K562 (cell line): Measurements from ENCODE around the gene MEP1B.

Source experiments
- BRCA1 ChIP-seq, 2 experiments: fragments of 450-650 bp in 1 of 2; sonication (generic) in 1 of 2; formaldehyde crosslinking in 1 of 2; IDR thresholded peaks; 2 replicates each; pipeline versions ENCODE4 v1.5.0 to v1.6.1; 2017 to 2020; ENCODE audit warnings: mild to moderate bottlenecking in 1 of 2, missing genetic modification reagents in 1 of 2
- CHD2 ChIP-seq: IDR thresholded peaks from 2 replicates; pipeline ENCODE4 v1.6.1; 2011; ENCODE audit warnings: low read depth, low read length
- DPF2 ChIP-seq: fragments of 450-650 bp; IDR thresholded peaks from 2 replicates; pipeline ENCODE4 v1.6.1; 2016
- JUN ChIP-seq, 2 experiments: sonication (generic) in 1 of 2; formaldehyde crosslinking in 1 of 2; IDR thresholded peaks; 2 replicates each; pipeline versions ENCODE4 v1.6.1 to v1.8.0; 2012 to 2022; ENCODE audit warnings: borderline replicate concordance in 2 of 2, mild to moderate bottlenecking in 2 of 2, improper control_type of control experiment in 1 of 2, low read depth in 1 of 2, low read length in 1 of 2, missing genetic modification reagents in 1 of 2
- PCBP2 ChIP-seq: fragments of 200-400 bp; formaldehyde crosslinking; IDR thresholded peaks from 2 replicates; pipeline ENCODE4 v1.6.1; 2018; ENCODE audit warnings: low read length, low read depth, mild to moderate bottlenecking, moderate library complexity; ENCODE audit not compliant: poor library complexity, severe bottlenecking
- RFX1 ChIP-seq: fragments of 450-650 bp; IDR thresholded peaks from 2 replicates; pipeline ENCODE4 v1.6.1; 2016; ENCODE audit warnings: mild to moderate bottlenecking, moderate library complexity
- SIN3A ChIP-seq, 2 experiments: fragments of 150-350 bp in 1 of 2; IDR thresholded peaks; 2 replicates each; pipeline ENCODE4 v1.6.1; 2011 to 2016; ENCODE audit warnings: borderline replicate concordance in 2 of 2, low read depth in 2 of 2, low read length in 2 of 2, mild to moderate bottlenecking in 2 of 2, moderate library complexity in 2 of 2; ENCODE audit not compliant: control insufficient read depth in 1 of 2
- SIX5 ChIP-seq, 2 experiments: IDR thresholded peaks; 2 replicates each; pipeline ENCODE4 v1.6.1; 2011; ENCODE audit warnings: low read length in 2 of 2, borderline replicate concordance in 1 of 2, low read depth in 1 of 2, mild to moderate bottlenecking in 1 of 2, moderate library complexity in 1 of 2; ENCODE audit not compliant: insufficient read depth in 1 of 2
- SP2 ChIP-seq: IDR thresholded peaks from 2 replicates; pipeline ENCODE4 v1.6.1; 2011; ENCODE audit warnings: mild to moderate bottlenecking, low read depth, low read length, moderate library complexity; ENCODE audit not compliant: poor library complexity, severe bottlenecking; ENCODE audit errors: extremely low read depth
- TF ChIP-seq, protein P1 (sequence below), 3 experiments: IDR thresholded peaks in 2 of 3; conservative IDR thresholded peaks in 1 of 3; 2 replicates each; pipeline ENCODE4 v1.5.1; 2011 to 2012; ENCODE audit warnings: low read length in 3 of 3, mild to moderate bottlenecking in 3 of 3, control low read depth in 2 of 3, improper control_type of control experiment in 1 of 3, inconsistent platforms in 1 of 3, low read depth in 1 of 3, mixed read lengths in 1 of 3, moderate library complexity in 1 of 3; ENCODE audit not compliant: insufficient read depth in 2 of 3
- TF ChIP-seq, protein P2 (sequence below): fragments of 450-650 bp; IDR thresholded peaks from 2 replicates; pipeline ENCODE4 v1.6.1; 2016; ENCODE audit warnings: borderline replicate concordance

DNA sequence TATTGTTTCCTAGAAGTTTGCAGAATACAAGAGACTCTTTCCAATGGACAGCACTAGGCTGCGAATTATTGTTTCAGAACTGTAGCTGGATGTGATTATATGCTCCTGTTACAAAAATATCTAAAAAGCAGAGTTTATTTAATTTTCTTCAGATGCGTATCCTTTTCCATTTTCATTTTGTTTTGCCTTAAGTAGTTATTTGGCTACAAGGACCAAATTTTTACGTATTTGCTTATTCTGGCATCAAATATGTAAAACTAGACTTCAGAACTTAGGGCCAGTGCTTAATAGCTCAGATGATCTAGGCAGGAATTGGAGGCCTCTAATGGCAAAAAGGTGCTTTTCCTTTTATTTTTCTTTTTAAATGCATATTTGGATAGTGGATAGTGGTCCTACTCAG is 18.7 kb downstream of the MEP1B start:
- TF ChIP-seq CHD2 (no peak), SIX5 (IDR thresholded peaks at IDR 0.05; ENCODE audit: borderline replicate concordance in 1 of 2, insufficient read depth in 1 of 2, low read depth in 1 of 2, low read length in 2 of 2) (no peak), DPF2 (no peak), BRCA1 (IDR thresholded peaks at IDR 0.05) (no peak), BRCA1 (CRISPR knock-in tag; IDR thresholded peaks at IDR 0.05) (no peak), RFX1 (no peak), JUN (IDR thresholded peaks at IDR 0.05; ENCODE audit: borderline replicate concordance, low read depth, low read length) (no peak), JUN (CRISPR knock-in tag; IDR thresholded peaks at IDR 0.05; ENCODE audit: borderline replicate concordance) (no peak), SP2 (no peak), PCBP2 (no peak), SIN3A (IDR thresholded peaks at IDR 0.05; ENCODE audit: borderline replicate concordance in 2 of 2, control insufficient read depth in 1 of 2, low read depth in 2 of 2, low read length in 2 of 2) (no peak)
- TF ChIP-seq, protein P1, sequence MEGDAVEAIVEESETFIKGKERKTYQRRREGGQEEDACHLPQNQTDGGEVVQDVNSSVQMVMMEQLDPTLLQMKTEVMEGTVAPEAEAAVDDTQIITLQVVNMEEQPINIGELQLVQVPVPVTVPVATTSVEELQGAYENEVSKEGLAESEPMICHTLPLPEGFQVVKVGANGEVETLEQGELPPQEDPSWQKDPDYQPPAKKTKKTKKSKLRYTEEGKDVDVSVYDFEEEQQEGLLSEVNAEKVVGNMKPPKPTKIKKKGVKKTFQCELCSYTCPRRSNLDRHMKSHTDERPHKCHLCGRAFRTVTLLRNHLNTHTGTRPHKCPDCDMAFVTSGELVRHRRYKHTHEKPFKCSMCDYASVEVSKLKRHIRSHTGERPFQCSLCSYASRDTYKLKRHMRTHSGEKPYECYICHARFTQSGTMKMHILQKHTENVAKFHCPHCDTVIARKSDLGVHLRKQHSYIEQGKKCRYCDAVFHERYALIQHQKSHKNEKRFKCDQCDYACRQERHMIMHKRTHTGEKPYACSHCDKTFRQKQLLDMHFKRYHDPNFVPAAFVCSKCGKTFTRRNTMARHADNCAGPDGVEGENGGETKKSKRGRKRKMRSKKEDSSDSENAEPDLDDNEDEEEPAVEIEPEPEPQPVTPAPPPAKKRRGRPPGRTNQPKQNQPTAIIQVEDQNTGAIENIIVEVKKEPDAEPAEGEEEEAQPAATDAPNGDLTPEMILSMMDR (IDR thresholded peaks at IDR 0.05 in 2 of 3, conservative IDR thresholded peaks at IDR 0.05 in 1 of 3; ENCODE audit: insufficient read depth in 2 of 3, low read depth in 1 of 3, low read length in 3 of 3): no peak
- TF ChIP-seq, protein P2, sequence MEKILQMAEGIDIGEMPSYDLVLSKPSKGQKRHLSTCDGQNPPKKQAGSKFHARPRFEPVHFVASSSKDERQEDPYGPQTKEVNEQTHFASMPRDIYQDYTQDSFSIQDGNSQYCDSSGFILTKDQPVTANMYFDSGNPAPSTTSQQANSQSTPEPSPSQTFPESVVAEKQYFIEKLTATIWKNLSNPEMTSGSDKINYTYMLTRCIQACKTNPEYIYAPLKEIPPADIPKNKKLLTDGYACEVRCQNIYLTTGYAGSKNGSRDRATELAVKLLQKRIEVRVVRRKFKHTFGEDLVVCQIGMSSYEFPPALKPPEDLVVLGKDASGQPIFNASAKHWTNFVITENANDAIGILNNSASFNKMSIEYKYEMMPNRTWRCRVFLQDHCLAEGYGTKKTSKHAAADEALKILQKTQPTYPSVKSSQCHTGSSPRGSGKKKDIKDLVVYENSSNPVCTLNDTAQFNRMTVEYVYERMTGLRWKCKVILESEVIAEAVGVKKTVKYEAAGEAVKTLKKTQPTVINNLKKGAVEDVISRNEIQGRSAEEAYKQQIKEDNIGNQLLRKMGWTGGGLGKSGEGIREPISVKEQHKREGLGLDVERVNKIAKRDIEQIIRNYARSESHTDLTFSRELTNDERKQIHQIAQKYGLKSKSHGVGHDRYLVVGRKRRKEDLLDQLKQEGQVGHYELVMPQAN: no peak
